Spleen (tissue), 11 donors: ENCODE data around the gene CLEC16A. TPM values are rescaled to one million over a fixed set of nuclear protein-coding genes. Genes with fewer than 3 reads are reported as not detected.

Experiments used
- DNase-seq: peaks from one replicate; pipeline ENCODE4 v3.0.0-alpha.2; 2020
- H3K27ac ChIP-seq, 8 donors: fragments of 200-600 bp; sonication (generic) in 7 of 8; 1 replicate in 4 of 8; 2 replicates in 4 of 8; pipeline versions ENCODE4 v1.5.0 to v1.8.0; 2016 to 2021; ENCODE audit warnings: inconsistent platforms in 4 of 8, mild to moderate bottlenecking in 4 of 8, moderate library complexity in 1 of 8
- H3K27me3 ChIP-seq, 7 donors: fragments of 200-600 bp; sonication (generic) in 6 of 7; replicated peaks in 1 of 7; 1 replicate in 4 of 7; 2 replicates in 3 of 7; pipeline versions ENCODE4 v1.5.0 to v1.8.0; 2016 to 2021; ENCODE audit warnings: inconsistent platforms in 3 of 7, mild to moderate bottlenecking in 1 of 7
- H3K36me3 ChIP-seq, 6 donors: fragments of 200-600 bp; sonication (generic) in 5 of 6; 1 replicate in 4 of 6; 2 replicates in 2 of 6; pipeline versions ENCODE4 v1.5.0 to v1.8.0; 2016 to 2021; ENCODE audit warnings: inconsistent platforms in 2 of 6
- H3K4me1 ChIP-seq, 6 donors: fragments of 200-600 bp; sonication (generic) in 5 of 6; 1 replicate in 3 of 6; 2 replicates in 3 of 6; pipeline versions ENCODE4 v1.5.0 to v1.8.0; 2016 to 2021; ENCODE audit warnings: inconsistent platforms in 3 of 6
- H3K4me3 ChIP-seq, 8 donors: fragments of 200-600 bp; sonication (generic) in 7 of 8; 1 replicate in 4 of 8; 2 replicates in 4 of 8; pipeline versions ENCODE4 v1.5.0 to v1.8.0; 2016 to 2021; ENCODE audit warnings: inconsistent platforms in 4 of 8, mild to moderate bottlenecking in 4 of 8, moderate library complexity in 2 of 8
- H3K9me3 ChIP-seq, 8 donors: fragments of 200-600 bp; sonication (generic) in 7 of 8; 1 replicate in 4 of 8; 2 replicates in 4 of 8; pipeline versions ENCODE4 v1.5.0 to v1.8.0; 2016 to 2021; ENCODE audit warnings: inconsistent platforms in 4 of 8
- POLR2A ChIP-seq, 3 donors: fragments of 450-650 bp; IDR thresholded peaks; one replicate each; pipeline ENCODE4 v1.5.1; 2017; ENCODE audit warnings: antibody characterized with exemption in 3 of 3, mild to moderate bottlenecking in 1 of 3
- POLR2AphosphoS5 ChIP-seq, 3 donors: sonication (generic); formaldehyde crosslinking; IDR thresholded peaks; one replicate each; pipeline ENCODE4 v1.5.1; 2017; ENCODE audit warnings: antibody characterized with exemption in 3 of 3
- WGBS, 5 donors: extraction: QIAGEN DNeasy Blood & Tissue Kit in 3 of 5; methylation state at CpG; one replicate each; pipeline versions ENCODE4 v1.1.5 to v1.1.7; 2013 to 2018; 5-methylcytosine and 5-hydroxymethylcytosine counted together
- intact Hi-C: fragments of 100-400 bp; cut with DNase I; formaldehyde crosslinking; loops from one replicate; pipeline ENCODE4 v1.15.0; 2023; ENCODE audit warnings: low total_unique reads
- polyA plus RNA-seq, 3 donors: library from polyadenylated mRNA; stranded (reverse); fragments of 200-250 nt; gene quantifications; one replicate each; pipeline ENCODE4 v1.2.1, GENCODE V29; 2013
- total RNA-seq, 7 donors: library from RNA; depleted of rRNA in 3 of 7; stranded (reverse); fragments of >200 nt in 3 of 7; fragmentation: NEBNext Ultra II Directional in 4 of 7; extraction: Animal tissue kit (Norgen Biotek cat#: 25700) in 4 of 7; gene quantifications; one replicate each; pipeline versions ENCODE4 v1.1.0 to v1.2.1, GENCODE V29; 2016 to 2021
- TF ChIP-seq, protein P1 (sequence below), 11 experiments: fragments of 200-600 bp in 7 of 11; fragments of 450-650 bp in 4 of 11; sonication (generic) in 4 of 11; IDR thresholded peaks in 8 of 11; conservative IDR thresholded peaks in 3 of 11; 1 replicate in 7 of 11; 2 replicates in 4 of 11; pipeline versions ENCODE4 v1.4.0 to v1.8.0; 2016 to 2021; ENCODE audit warnings: antibody characterized with exemption in 11 of 11, inconsistent platforms in 4 of 11, mild to moderate bottlenecking in 1 of 11
- donor health status: healthy with polysubstance abuse.
- donor health status: DM: no; HTN: no; CAD: no; lungs with moderate emphysema.
- donor health status: DM: no; HTN: no; CAD: no.
- donor health status: Bipolar disorder and iron deficiency.
- donor health status: healthy.
- donor health status: DM: no; HTN: no; CAD: no.
- donor health status: DM: yes; HTN: yes; CAD: no.

CLEC16A gene
- total and polyA plus RNA-seq, 10 donors = 7.3 to 54.6 (median 35.1) TPM

- 82 to 95% (median 91%) methylated on average over 6 of the region's 6 CpGs for WGBS, 5 donors
- DNase-seq = peak; percentile 39
- TF ChIP-seq POLR2AphosphoS5 (IDR thresholded peaks at IDR 0.05) = no peak
- TF ChIP-seq, protein P1, sequence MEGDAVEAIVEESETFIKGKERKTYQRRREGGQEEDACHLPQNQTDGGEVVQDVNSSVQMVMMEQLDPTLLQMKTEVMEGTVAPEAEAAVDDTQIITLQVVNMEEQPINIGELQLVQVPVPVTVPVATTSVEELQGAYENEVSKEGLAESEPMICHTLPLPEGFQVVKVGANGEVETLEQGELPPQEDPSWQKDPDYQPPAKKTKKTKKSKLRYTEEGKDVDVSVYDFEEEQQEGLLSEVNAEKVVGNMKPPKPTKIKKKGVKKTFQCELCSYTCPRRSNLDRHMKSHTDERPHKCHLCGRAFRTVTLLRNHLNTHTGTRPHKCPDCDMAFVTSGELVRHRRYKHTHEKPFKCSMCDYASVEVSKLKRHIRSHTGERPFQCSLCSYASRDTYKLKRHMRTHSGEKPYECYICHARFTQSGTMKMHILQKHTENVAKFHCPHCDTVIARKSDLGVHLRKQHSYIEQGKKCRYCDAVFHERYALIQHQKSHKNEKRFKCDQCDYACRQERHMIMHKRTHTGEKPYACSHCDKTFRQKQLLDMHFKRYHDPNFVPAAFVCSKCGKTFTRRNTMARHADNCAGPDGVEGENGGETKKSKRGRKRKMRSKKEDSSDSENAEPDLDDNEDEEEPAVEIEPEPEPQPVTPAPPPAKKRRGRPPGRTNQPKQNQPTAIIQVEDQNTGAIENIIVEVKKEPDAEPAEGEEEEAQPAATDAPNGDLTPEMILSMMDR (IDR thresholded peaks at IDR 0.05 in 8 of 11, conservative IDR thresholded peaks at IDR 0.05 in 3 of 11) = no peak
- TF ChIP-seq POLR2A (IDR thresholded peaks at IDR 0.05) = no peak
- Histone ChIP-seq H3K27me3 (no peaks in the 10 kb centered on the region), H3K4me1 (peaks cover 4 to 13% (median 9%) of the 10 kb centered on the region in 6 donors), H3K9me3 (no peaks in the 10 kb centered on the region), H3K36me3 (peaks cover 0 to 36% (median 7%) of the 10 kb centered on the region in 6 donors), H3K4me3 (no peak overlapping the region), H3K27ac (peak overlapping the region in 1 of 8 donors; percentile 12)
- intact Hi-C loops = no loop called here
These were observed 217.1 kb downstream of the CLEC16A start for GRCh38 chr16:11161439-11161838.

DNA sequence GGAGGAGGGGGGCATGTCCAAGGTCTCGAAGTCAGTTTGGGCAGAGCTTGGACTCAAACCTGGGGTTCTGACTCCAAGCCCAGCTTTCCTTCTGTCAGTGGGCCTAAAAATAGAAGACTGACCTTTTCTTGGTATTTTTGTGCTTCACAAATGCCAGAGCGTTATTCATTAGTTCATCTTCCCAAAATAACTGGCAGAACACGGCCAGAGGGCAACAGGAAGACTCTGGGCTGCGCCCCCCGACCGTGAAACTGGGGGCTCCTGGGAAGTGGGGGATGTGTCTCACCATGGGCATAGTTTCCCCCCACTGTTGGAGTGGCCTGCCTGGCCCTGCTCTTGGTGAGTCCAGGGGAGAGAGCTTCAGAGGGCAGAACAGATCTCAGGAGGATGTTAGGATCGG is 217.6 kb downstream of the CLEC16A start:
- intact Hi-C loops = no loop called here
- Histone ChIP-seq H3K27me3 (no peaks in the 10 kb centered on the region), H3K4me3 (no peak overlapping the region), H3K4me1 (peaks cover 3 to 8% (median 5%) of the 10 kb centered on the region in 6 donors), H3K27ac (peak overlapping the region in 2 of 8 donors; percentile 12 to 15), H3K9me3 (no peaks in the 10 kb centered on the region), H3K36me3 (peaks cover 0 to 41% (median 12%) of the 10 kb centered on the region in 6 donors)
- WGBS, 5 donors = 58 to 64% (median 59%) methylated on average over 7 of the region's 7 CpGs
- TF ChIP-seq POLR2A (IDR thresholded peaks at IDR 0.05) (no peak), POLR2AphosphoS5 (IDR thresholded peaks at IDR 0.05) (no peak)
- TF ChIP-seq, protein P1 (IDR thresholded peaks at IDR 0.05 in 8 of 11, conservative IDR thresholded peaks at IDR 0.05 in 3 of 11) = no peak
- peak; percentile 42 for DNase-seq

- TF ChIP-seq POLR2AphosphoS5 (IDR thresholded peaks at IDR 0.05) (no peak), POLR2A (IDR thresholded peaks at IDR 0.05) (no peak)
- TF ChIP-seq, protein P1 (IDR thresholded peaks at IDR 0.05 in 8 of 11, conservative IDR thresholded peaks at IDR 0.05 in 3 of 11) = no peak
These were observed 218.4 kb downstream of the CLEC16A start for GRCh38 chr16:11162586-11163268.

GRCh38 chr16:11163761-11164261 is 219.4 kb downstream of the CLEC16A start:
- Histone ChIP-seq H3K27ac (no peak overlapping the region), H3K4me1 (no peaks in the 10 kb centered on the region), H3K4me3 (no peak overlapping the region), H3K36me3 (peaks cover 0 to 59% (median 28%) of the 10 kb centered on the region in 6 donors), H3K9me3 (no peaks in the 10 kb centered on the region), H3K27me3 (no peaks in the 10 kb centered on the region)
- TF ChIP-seq POLR2A (IDR thresholded peaks at IDR 0.05) (no peak), POLR2AphosphoS5 (IDR thresholded peaks at IDR 0.05) (no peak)
- TF ChIP-seq, protein P1 (IDR thresholded peaks at IDR 0.05 in 8 of 11, conservative IDR thresholded peaks at IDR 0.05 in 3 of 11) = no peak
- WGBS, 5 donors = 88 to 92% (median 90%) methylated on average over 15 of the region's 15 CpGs
- DNase-seq = peak; percentile 47
- intact Hi-C loops = no loop called here

More at GRCh38 chr16:11162586-11163268, 218.4 kb downstream of the CLEC16A start:
- intact Hi-C loops = no loop called here
- peak; percentile 27 for DNase-seq
- Histone ChIP-seq H3K27ac (peak overlapping the region in 1 of 8 donors; percentile 12), H3K4me1 (peaks cover 0 to under 1% (median 0%) of the 10 kb centered on the region in 6 donors), H3K4me3 (no peak overlapping the region), H3K9me3 (no peaks in the 10 kb centered on the region), H3K36me3 (peaks cover 0 to 48% (median 19%) of the 10 kb centered on the region in 6 donors), H3K27me3 (no peaks in the 10 kb centered on the region)
- 89 to 95% (median 91%) methylated on average over 9 of the region's 9 CpGs for WGBS, 5 donors
